Stimulated activated naive CD8-positive, alpha-beta T cell treated with anti-CD3 and anti-CD28 coated beads, Interleukin-15, Interleukin-2, amounts not matched to agents 100 ng/mL and 50 ng/mL, for 24 hours (primary cell): Measurements from ENCODE around the gene MTX1.
A peak's percentile ranks its signal among the peaks of the same experiment; 100 is the strongest.
"Not testable (repeated sequence)": the region's sequence is repeated elsewhere in the genome, so short reads cannot be mapped to it uniquely, and the experiment has no call there.

Source experiments
- H3K27ac Mint-ChIP-seq: one replicate; pipeline ENCODE4 v1.8.0; 2021; ENCODE audit warnings: mild to moderate bottlenecking, mixed read lengths
- H3K27me3 Mint-ChIP-seq: one replicate; pipeline ENCODE4 v1.8.0; 2021; ENCODE audit warnings: mixed read lengths
- H3K36me3 Mint-ChIP-seq: one replicate; pipeline ENCODE4 v1.8.0; 2021; ENCODE audit warnings: low read depth, mixed read lengths
- H3K4me1 Mint-ChIP-seq: one replicate; pipeline ENCODE4 v1.8.0; 2021; ENCODE audit warnings: low read depth, mixed read lengths
- H3K4me3 Mint-ChIP-seq: one replicate; pipeline ENCODE4 v1.8.0; 2021; ENCODE audit warnings: mild to moderate bottlenecking, mixed read lengths
- H3K9me3 Mint-ChIP-seq: one replicate; pipeline ENCODE4 v1.8.0; 2021; ENCODE audit warnings: mixed read lengths

The MTX1 gene

DNA sequence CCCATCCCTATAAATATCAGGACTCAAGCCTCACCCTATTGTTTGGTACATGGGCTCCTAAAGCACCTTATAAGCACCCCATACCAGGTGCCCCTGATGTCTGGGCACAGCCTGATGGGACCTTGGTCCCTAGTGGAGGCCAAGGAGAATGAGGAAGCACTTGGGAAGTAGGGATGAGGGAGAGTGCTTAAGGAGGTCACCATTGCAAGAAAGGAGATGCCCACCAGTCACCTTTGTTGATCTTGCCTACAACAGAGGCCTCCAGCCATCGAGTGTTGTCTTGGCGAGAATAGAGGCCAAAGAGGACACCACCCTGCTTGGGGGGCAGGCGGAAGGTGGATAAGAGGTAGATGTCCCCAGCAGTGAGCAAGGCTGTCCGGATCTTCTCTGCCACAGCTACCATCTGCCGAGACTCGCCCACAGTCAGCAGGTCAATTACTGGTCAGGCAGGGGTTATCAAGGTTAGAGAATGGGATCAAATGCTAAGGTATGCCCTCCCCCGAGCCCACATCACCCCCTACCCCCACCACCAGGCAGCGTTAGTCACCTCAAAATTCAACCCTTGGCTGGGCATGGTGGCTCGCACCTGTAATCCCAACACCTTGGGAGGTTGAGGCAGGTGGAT, 2.4 kb upstream of the MTX1 start:
- Mint-ChIP-seq H3K27ac (no peak overlapping the region), H3K27me3 (no peaks in the 10 kb centered on the region), H3K4me3 (no peak overlapping the region), H3K36me3 (no peaks in the 10 kb centered on the region), H3K9me3 (no peaks in the 10 kb centered on the region), H3K4me1 (peaks cover 30% of the 10 kb centered on the region)

- peaks cover 30% of the 10 kb centered on the region for H3K4me1 Mint-ChIP-seq
- H3K9me3 Mint-ChIP-seq = no peaks in the 10 kb centered on the region
- H3K27ac Mint-ChIP-seq = peak overlapping the region; percentile 81
- H3K27me3 Mint-ChIP-seq = no peaks in the 10 kb centered on the region
- peak overlapping the region; percentile 52 for H3K4me3 Mint-ChIP-seq
- no peaks in the 10 kb centered on the region for H3K36me3 Mint-ChIP-seq
Measured at GRCh38 chr1:155206891-155207805, 1.3 kb upstream of the MTX1 start.

- Mint-ChIP-seq H3K36me3 (no peaks in the 10 kb centered on the region), H3K27me3 (no peaks in the 10 kb centered on the region), H3K27ac (peak within 1 kb of the TSS; percentile 94), H3K4me3 (peak within 1 kb of the TSS; percentile 89), H3K9me3 (no peaks in the 10 kb centered on the region), H3K4me1 (peaks cover 30% of the 10 kb centered on the region)
Measured at GRCh38 chr1:155207806-155208540, 522 bp upstream of the MTX1 start, which contains the start of gene THBS3. Gene THBS3, minus strand, starts transcription at chr1:155207897. Its CDS starts 21 bp downstream, at chr1:155207876.

DNA sequence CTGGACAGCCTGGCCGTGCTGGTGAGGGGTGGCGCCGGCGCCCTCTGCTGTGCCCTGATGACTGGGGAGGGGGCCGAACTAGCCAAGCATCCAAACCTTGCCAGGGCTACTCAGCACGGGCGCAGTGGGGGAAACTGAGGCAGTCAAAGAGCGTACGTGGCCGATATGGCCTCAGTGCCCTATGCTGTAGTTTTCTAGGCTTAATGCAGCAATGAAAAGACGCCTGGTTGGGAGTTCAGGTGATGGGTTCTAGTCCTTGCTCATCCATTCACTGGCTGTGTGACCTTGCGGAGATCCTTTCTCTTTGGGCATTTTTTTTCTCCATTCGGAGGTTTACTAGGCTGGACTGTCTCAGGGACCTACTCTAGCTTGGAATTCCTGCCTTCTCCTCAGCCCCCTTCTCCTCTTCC, 822 bp downstream of the MTX1 start:
- H3K4me3 Mint-ChIP-seq = peak overlapping the region; percentile 89
- H3K27me3 Mint-ChIP-seq = no peaks in the 10 kb centered on the region

GRCh38 chr1:155210314-155211104, 2.0 kb downstream of the MTX1 start:
- Mint-ChIP-seq H3K9me3 (no peaks in the 10 kb centered on the region), H3K27me3 (no peaks in the 10 kb centered on the region), H3K36me3 (peaks cover 4% of the 10 kb centered on the region), H3K4me1 (peaks cover 30% of the 10 kb centered on the region), H3K27ac (peak overlapping the region; percentile 93), H3K4me3 (peak overlapping the region; percentile 89)

More for the DNA sequence above, 822 bp downstream of the MTX1 start:
- Mint-ChIP-seq H3K9me3 (no peaks in the 10 kb centered on the region), H3K27ac (peak overlapping the region; percentile 93), H3K36me3 (no peaks in the 10 kb centered on the region), H3K4me1 (peaks cover 30% of the 10 kb centered on the region)

DNA sequence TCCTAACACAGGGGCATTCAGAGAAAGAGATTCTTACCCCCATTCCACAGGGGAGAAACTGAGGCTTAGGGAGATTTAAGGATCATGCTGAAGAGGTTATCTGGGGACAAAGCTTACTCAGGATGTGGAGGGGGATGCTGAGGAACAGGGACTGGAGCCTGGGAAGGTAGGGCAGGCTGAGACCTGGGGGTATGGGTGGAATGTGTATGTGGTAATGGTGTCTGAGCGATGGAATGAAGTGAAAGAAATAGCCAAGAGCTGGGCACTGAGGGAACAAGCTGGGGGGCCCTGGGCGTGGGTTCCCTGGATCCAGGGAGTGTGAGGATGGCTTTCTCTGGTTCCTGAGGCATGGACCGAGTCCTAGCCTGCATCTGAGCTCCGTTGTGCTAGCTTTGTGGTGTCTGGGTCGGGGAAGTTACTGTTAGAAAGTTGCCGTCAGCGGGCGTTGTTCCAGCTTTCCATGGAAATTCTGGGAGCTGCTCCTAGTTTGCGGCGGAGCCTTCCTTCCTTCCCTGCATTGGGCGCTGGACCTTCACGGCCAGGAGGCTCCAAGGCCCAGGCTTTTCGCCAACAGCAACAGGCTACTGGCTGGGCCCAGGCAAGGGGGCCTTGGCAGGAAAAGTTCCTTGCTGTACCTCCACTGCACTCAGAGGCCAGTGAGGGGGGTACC, 3.0 kb downstream of the MTX1 start:
- not testable (repeated sequence) for H3K36me3 Mint-ChIP-seq, H3K27ac Mint-ChIP-seq, H3K9me3 Mint-ChIP-seq, H3K4me3 Mint-ChIP-seq, H3K27me3 Mint-ChIP-seq
- peaks cover 30% of the 10 kb centered on the region for H3K4me1 Mint-ChIP-seq

DNA sequence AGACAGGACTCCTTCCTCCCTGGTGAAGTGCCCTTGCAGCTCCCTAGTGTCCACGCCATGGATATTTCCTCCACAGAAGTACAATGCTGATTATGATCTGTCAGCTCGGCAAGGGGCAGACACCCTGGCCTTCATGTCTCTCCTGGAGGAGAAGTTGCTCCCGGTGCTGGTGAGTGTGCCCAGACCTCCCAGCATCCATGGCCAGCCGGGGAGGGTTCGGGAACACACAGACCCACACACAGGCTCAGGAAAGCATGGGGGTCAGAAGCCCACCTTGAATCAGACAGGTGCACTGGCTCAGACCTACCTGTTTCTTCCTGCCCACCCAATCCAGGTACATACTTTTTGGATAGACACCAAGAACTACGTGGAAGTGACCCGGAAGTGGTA, 3.6 kb downstream of the MTX1 start:
- not testable (repeated sequence) for H3K27ac Mint-ChIP-seq, H3K27me3 Mint-ChIP-seq, H3K36me3 Mint-ChIP-seq, H3K4me3 Mint-ChIP-seq, H3K9me3 Mint-ChIP-seq
- peaks cover 26% of the 10 kb centered on the region for H3K4me1 Mint-ChIP-seq

DNA sequence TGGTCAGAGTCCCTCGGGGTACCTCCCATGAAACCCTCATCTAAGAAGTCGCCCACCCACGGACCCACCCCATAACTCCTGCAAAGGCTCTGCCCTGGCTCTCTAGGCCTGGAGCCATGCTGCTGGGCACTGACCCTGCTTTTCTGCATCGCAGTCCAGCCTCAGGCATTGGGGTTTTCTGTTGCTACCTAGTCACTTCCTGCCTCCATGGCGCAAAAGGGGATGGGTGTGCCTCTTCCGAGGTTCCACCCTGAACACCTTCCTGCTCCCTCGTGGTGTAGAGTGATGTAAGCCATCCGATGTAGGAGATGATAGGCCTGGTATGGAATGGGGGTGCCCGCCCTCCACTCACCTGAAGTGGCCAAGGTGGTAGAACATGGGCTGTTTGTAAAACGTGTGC, 6.2 kb downstream of the MTX1 start:
- not testable (repeated sequence) for H3K27me3 Mint-ChIP-seq, H3K27ac Mint-ChIP-seq, H3K9me3 Mint-ChIP-seq, H3K4me3 Mint-ChIP-seq, H3K36me3 Mint-ChIP-seq
- peaks cover 20% of the 10 kb centered on the region for H3K4me1 Mint-ChIP-seq

GRCh38 chr1:155218854-155219591, 10.5 kb downstream of the MTX1 start:
- Mint-ChIP-seq H3K9me3 (no peaks in the 10 kb centered on the region), H3K27ac (no peak overlapping the region), H3K4me3 (no peak overlapping the region), H3K36me3 (peaks cover 7% of the 10 kb centered on the region), H3K4me1 (peaks cover 20% of the 10 kb centered on the region), H3K27me3 (no peaks in the 10 kb centered on the region)

DNA sequence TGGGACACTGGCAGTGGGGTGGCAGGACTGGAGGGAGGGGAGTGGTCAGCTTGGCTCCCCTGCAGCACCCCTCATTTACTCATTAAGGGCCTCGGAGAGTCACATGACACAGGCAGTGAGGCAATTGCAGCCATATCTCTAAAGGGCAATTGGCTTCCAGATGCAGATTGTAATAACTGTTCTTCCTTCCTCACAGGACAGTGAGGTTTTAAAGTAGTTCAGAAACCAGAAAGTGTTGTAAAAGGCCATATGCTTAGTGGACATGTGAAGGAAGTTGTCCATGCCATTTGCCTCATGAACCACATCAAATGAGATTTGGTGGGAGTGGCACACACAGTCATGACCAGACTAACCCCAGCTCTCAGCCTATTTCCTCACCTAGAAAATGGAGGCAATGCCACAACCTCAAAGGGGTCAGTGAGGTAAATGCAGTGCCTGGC, 11.1 kb downstream of the MTX1 start:
- Mint-ChIP-seq H3K27ac (no peak overlapping the region), H3K4me3 (no peak overlapping the region)

DNA sequence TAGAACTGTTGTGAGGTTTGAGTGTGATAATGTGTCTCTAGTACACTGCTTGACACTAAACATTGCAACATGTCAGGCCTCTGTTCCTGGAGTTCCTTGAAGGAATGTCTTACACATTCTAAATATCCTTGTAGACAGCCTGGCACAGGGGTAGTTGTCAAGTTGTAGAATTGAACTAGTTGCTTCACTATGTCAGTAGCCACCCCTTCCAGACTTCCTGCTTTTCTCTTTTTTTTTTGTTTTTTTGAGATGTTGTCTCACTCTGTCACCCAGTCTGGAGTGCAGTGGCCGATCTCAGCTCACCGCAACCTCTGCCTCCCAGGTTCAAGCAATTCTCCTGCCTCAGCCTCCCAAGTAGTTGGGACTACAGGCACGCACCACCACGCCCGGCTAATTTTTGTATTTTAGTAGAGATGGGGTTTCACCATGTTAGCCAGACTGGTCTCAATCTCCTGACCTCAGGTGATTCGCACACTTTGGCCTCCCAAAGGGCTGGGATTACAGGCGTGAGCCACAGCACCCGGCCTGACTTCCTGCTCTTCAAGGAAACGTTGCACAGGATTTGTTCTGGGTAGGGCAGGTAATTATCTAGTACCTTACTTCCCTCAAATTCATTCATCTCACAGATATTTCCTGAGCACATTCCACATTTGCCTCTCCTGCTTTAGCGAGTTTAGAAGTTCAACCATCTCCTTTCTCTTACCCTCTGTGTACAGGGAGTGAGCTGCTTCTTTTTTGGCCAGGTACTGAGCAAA, 11.9 kb downstream of the MTX1 start:
- not testable (repeated sequence) for H3K27me3 Mint-ChIP-seq, H3K4me3 Mint-ChIP-seq, H3K27ac Mint-ChIP-seq, H3K9me3 Mint-ChIP-seq
- peaks cover 10% of the 10 kb centered on the region for H3K36me3 Mint-ChIP-seq
- H3K4me1 Mint-ChIP-seq = peaks cover 32% of the 10 kb centered on the region

More for the DNA sequence above, 11.1 kb downstream of the MTX1 start:
- Mint-ChIP-seq H3K36me3 (peaks cover 11% of the 10 kb centered on the region), H3K4me1 (peaks cover 24% of the 10 kb centered on the region), H3K9me3 (no peaks in the 10 kb centered on the region), H3K27me3 (no peaks in the 10 kb centered on the region)

GRCh38 chr1:155223047-155223446, 14.6 kb downstream of the MTX1 start:
- H3K27ac Mint-ChIP-seq = no peak overlapping the region
- peaks cover 53% of the 10 kb centered on the region for H3K4me1 Mint-ChIP-seq

GRCh38 chr1:155225404-155225759, 16.9 kb downstream of the MTX1 start:
- Mint-ChIP-seq H3K4me1 (peaks cover 46% of the 10 kb centered on the region), H3K4me3 (peak overlapping the region; percentile 83), H3K36me3 (peaks cover 10% of the 10 kb centered on the region), H3K27ac (peak overlapping the region; percentile 89)
- not testable (repeated sequence) for H3K27me3 Mint-ChIP-seq, H3K9me3 Mint-ChIP-seq

More at GRCh38 chr1:155223047-155223446, 14.6 kb downstream of the MTX1 start:
- peaks cover 10% of the 10 kb centered on the region for H3K36me3 Mint-ChIP-seq
- no peaks in the 10 kb centered on the region for H3K9me3 Mint-ChIP-seq
- no peaks in the 10 kb centered on the region for H3K27me3 Mint-ChIP-seq
- H3K4me3 Mint-ChIP-seq = no peak overlapping the region
